Measurements from ENCODE around the gene AOPEP.

AOPEP gene

GRCh38 chr9:94945197-94946144, 219.0 kb downstream of the AOPEP start:
- no peak overlapping the region for H3K4me2 ChIP-seq (ENCODE audit: low read depth, low read length, poor library complexity, severe bottlenecking)
- no peak overlapping the region for H3K9ac ChIP-seq (ENCODE audit: low read length)
- H2AFZ ChIP-seq (ENCODE audit: low read depth, low read length, severe bottlenecking) = no peak overlapping the region
- H3K27me3 ChIP-seq (ENCODE audit: low read length) = no peaks in the 10 kb centered on the region
- no peaks in the 10 kb centered on the region for H3K9me2 ChIP-seq (replicated peaks; ENCODE audit: insufficient read depth, low read length)
- no peak overlapping the region for H3K4me3 ChIP-seq (ENCODE audit: insufficient read depth, low read length, poor library complexity, severe bottlenecking)
- H4K20me1 ChIP-seq (ENCODE audit: low read depth, low read length) = no peaks in the 10 kb centered on the region
- TF ChIP-seq CTCF (IDR thresholded peaks at IDR 0.05; ENCODE audit: insufficient read depth, low read length, poor library complexity, severe bottlenecking) = no peak
- no peak for TF ChIP-seq EZH2phosphoT487 (conservative IDR thresholded peaks at IDR 0.05; ENCODE audit: low read length)
- no peaks in the 10 kb centered on the region for H3K36me3 ChIP-seq (ENCODE audit: low read length)
- no peaks in the 10 kb centered on the region for H3K79me2 ChIP-seq (ENCODE audit: insufficient read depth, low read length)
- no peak overlapping the region for H3K27ac ChIP-seq (ENCODE audit: low read depth, low read length)
- no peaks in the 10 kb centered on the region for H3K9me3 ChIP-seq (ENCODE audit: insufficient read depth, low read length)
- no peaks in the 10 kb centered on the region for H3F3A ChIP-seq (ENCODE audit: insufficient read depth)

- Histone ChIP-seq H3K27me3 (ENCODE audit: low read length) (no peaks in the 10 kb centered on the region), H3F3A (ENCODE audit: insufficient read depth) (no peaks in the 10 kb centered on the region), H4K20me1 (ENCODE audit: low read depth, low read length) (no peaks in the 10 kb centered on the region), H3K4me2 (ENCODE audit: low read depth, low read length, poor library complexity, severe bottlenecking) (no peak overlapping the region), H3K9ac (ENCODE audit: low read length) (no peak overlapping the region), H2AFZ (ENCODE audit: low read depth, low read length, severe bottlenecking) (no peak overlapping the region), H3K27ac (ENCODE audit: low read depth, low read length) (no peak overlapping the region), H3K9me3 (ENCODE audit: insufficient read depth, low read length) (no peaks in the 10 kb centered on the region), H3K36me3 (ENCODE audit: low read length) (no peaks in the 10 kb centered on the region), H3K79me2 (ENCODE audit: insufficient read depth, low read length) (no peaks in the 10 kb centered on the region), H3K4me3 (ENCODE audit: insufficient read depth, low read length, poor library complexity, severe bottlenecking) (no peak overlapping the region), H3K9me2 (replicated peaks; ENCODE audit: insufficient read depth, low read length) (no peaks in the 10 kb centered on the region)
- TF ChIP-seq EZH2phosphoT487 (conservative IDR thresholded peaks at IDR 0.05; ENCODE audit: low read length) = no peak
- no peak for TF ChIP-seq CTCF (IDR thresholded peaks at IDR 0.05; ENCODE audit: insufficient read depth, low read length, poor library complexity, severe bottlenecking)
These were observed 219.8 kb downstream of the AOPEP start for GRCh38 chr9:94946256-94946655.

GRCh38 chr9:94948567-94949235, 222.2 kb downstream of the AOPEP start:
- no peak for TF ChIP-seq CTCF (IDR thresholded peaks at IDR 0.05; ENCODE audit: insufficient read depth, low read length, poor library complexity, severe bottlenecking)
- no peak for TF ChIP-seq EZH2phosphoT487 (conservative IDR thresholded peaks at IDR 0.05; ENCODE audit: low read length)
- H4K20me1 ChIP-seq (ENCODE audit: low read depth, low read length) = no peaks in the 10 kb centered on the region
- no peak overlapping the region for H3K9ac ChIP-seq (ENCODE audit: low read length)
- H3K27me3 ChIP-seq (ENCODE audit: low read length) = no peaks in the 10 kb centered on the region
- H2AFZ ChIP-seq (ENCODE audit: low read depth, low read length, severe bottlenecking) = no peak overlapping the region
- H3K9me3 ChIP-seq (ENCODE audit: insufficient read depth, low read length) = no peaks in the 10 kb centered on the region
- no peaks in the 10 kb centered on the region for H3F3A ChIP-seq (ENCODE audit: insufficient read depth)
- no peak overlapping the region for H3K4me3 ChIP-seq (ENCODE audit: insufficient read depth, low read length, poor library complexity, severe bottlenecking)
- no peaks in the 10 kb centered on the region for H3K36me3 ChIP-seq (ENCODE audit: low read length)
- no peaks in the 10 kb centered on the region for H3K9me2 ChIP-seq (replicated peaks; ENCODE audit: insufficient read depth, low read length)
- H3K27ac ChIP-seq (ENCODE audit: low read depth, low read length) = no peak overlapping the region
- no peaks in the 10 kb centered on the region for H3K79me2 ChIP-seq (ENCODE audit: insufficient read depth, low read length)
- H3K4me2 ChIP-seq (ENCODE audit: low read depth, low read length, poor library complexity, severe bottlenecking) = no peak overlapping the region

Data from SU-DHL-6 (cell line).